H1 (cell line): ENCODE data around the gene LCE1F. TPM values are rescaled to one million over a fixed set of nuclear protein-coding genes. Genes with fewer than 3 reads are reported as not detected.

ENCODE experiments used
- CTCF ChIA-PET: fragments of 300-600 bp; sonication (Branson Sonifier 250); formaldehyde crosslinking; loops from one replicate; lab custom pipeline; 2021; ENCODE audit not compliant: partially characterized antibody; lab: Charles Lee
- POLR2A ChIA-PET: fragments of 300-600 bp; sonication (Branson Sonifier 250); formaldehyde crosslinking; loops from one replicate; lab custom pipeline; 2021; ENCODE audit warnings: inconsistent platforms; ENCODE audit not compliant: partially characterized antibody; lab: Charles Lee
- DNase-seq, 2 experiments: peaks; one replicate each; pipeline versions ENCODE4 v3.0.0 to v3.0.0-alpha.2; 2010 to 2022; ENCODE audit warnings: low spot score in 2 of 2, low read depth in 1 of 2, mixed read lengths in 1 of 2
- FAIRE-seq: peaks from 2 replicates; lab custom pipeline; 2011; peaks lifted over from hg19 to GRCh38; lab: Jason Lieb, UNC
- H2AFZ ChIP-seq: 2 replicates; pipeline ENCODE4 v1.8.1; 2012; ENCODE audit warnings: low read length, inconsistent platforms
- H2AK5ac ChIP-seq: 2 replicates; pipeline ENCODE4 v1.6.1; 2013; ENCODE audit warnings: low read depth, low read length
- H2BK120ac ChIP-seq: replicated peaks from 2 replicates; pipeline ENCODE3; 2013; ENCODE audit warnings: low read depth, low read length, inconsistent platforms
- H2BK12ac ChIP-seq: 2 replicates; pipeline ENCODE4 v1.6.1; 2013; ENCODE audit warnings: low read depth, low read length
- H2BK15ac ChIP-seq: 2 replicates; pipeline ENCODE4 v1.6.1; 2013; ENCODE audit warnings: low read length
- H2BK20ac ChIP-seq: 2 replicates; pipeline ENCODE4 v1.6.1; 2013; ENCODE audit warnings: low read length
- H2BK5ac ChIP-seq: 2 replicates; pipeline ENCODE4 v1.6.1; 2013; ENCODE audit warnings: low read depth, low read length
- H3K14ac ChIP-seq: 2 replicates; pipeline ENCODE4 v1.6.1; 2013; ENCODE audit warnings: inconsistent platforms; ENCODE audit not compliant: insufficient read length
- H3K18ac ChIP-seq: 2 replicates; pipeline ENCODE4 v1.6.1; 2013; ENCODE audit warnings: low read length; ENCODE audit errors: extremely low read depth
- H3K23ac ChIP-seq: 2 replicates; pipeline ENCODE4 v1.6.1; 2013; ENCODE audit warnings: inconsistent platforms; ENCODE audit not compliant: insufficient read length
- H3K23me2 ChIP-seq: 2 replicates; pipeline ENCODE4 v1.6.1; 2013; ENCODE audit warnings: low read depth, low read length
- H3K27ac ChIP-seq: 2 replicates; pipeline ENCODE4 v1.6.1; 2011; ENCODE audit warnings: low read depth, low read length, inconsistent platforms
- H3K27me3 ChIP-seq, 4 experiments: replicated peaks in 1 of 4; 1 replicate in 1 of 4; 2 replicates in 3 of 4; pipeline versions ENCODE4 v1.6.1 to v1.8.1; 2011 to 2013; ENCODE audit warnings: low read length in 3 of 4, mild to moderate bottlenecking in 3 of 4, inconsistent platforms in 2 of 4, mixed read lengths in 2 of 4, moderate library complexity in 1 of 4; ENCODE audit not compliant: control insufficient read depth in 3 of 4, insufficient read depth in 3 of 4; ENCODE audit errors: extremely low read depth in 1 of 4
- H3K36me3 ChIP-seq, 4 experiments: 2 replicates each; pipeline versions ENCODE4 v1.6.1 to v1.8.1; 2011 to 2013; ENCODE audit warnings: mild to moderate bottlenecking in 4 of 4, low read length in 3 of 4, moderate library complexity in 2 of 4, control low read depth in 1 of 4, inconsistent platforms in 1 of 4; ENCODE audit not compliant: insufficient read depth in 4 of 4, control insufficient read depth in 2 of 4
- H3K4ac ChIP-seq: replicated peaks from 2 replicates; pipeline ENCODE3; 2013; ENCODE audit warnings: low read length, low read depth, mixed read lengths, inconsistent platforms; ENCODE audit not compliant: insufficient read length
- H3K4me1 ChIP-seq, 4 experiments: replicated peaks in 1 of 4; 1 replicate in 1 of 4; 2 replicates in 3 of 4; pipeline versions ENCODE4 v1.6.1 to v1.8.1; 2011 to 2013; ENCODE audit warnings: low read length in 3 of 4, inconsistent platforms in 2 of 4, mixed read lengths in 1 of 4; ENCODE audit not compliant: insufficient read depth in 4 of 4, control insufficient read depth in 3 of 4
- H3K4me2 ChIP-seq, 2 experiments: 2 replicates each; pipeline versions ENCODE4 v1.6.1 to v1.8.1; 2011 to 2013; ENCODE audit warnings: low read depth in 2 of 2, low read length in 2 of 2, control low read depth in 1 of 2, inconsistent platforms in 1 of 2, mild to moderate bottlenecking in 1 of 2; ENCODE audit not compliant: insufficient read depth in 1 of 2
- H3K4me3 ChIP-seq, 4 experiments: fragments of 200-600, 300-600 bp in 1 of 4; sonication (generic), shearing (Covaris generic), sonication (Bioruptor Twin) in 1 of 4; 2 replicates each; pipeline versions ENCODE4 v1.5.1 to v1.8.1; 2011 to 2016; ENCODE audit warnings: low read length in 4 of 4, low read depth in 3 of 4, control low read depth in 2 of 4, inconsistent platforms in 2 of 4, mild to moderate bottlenecking in 2 of 4, mixed read lengths in 1 of 4, moderate library complexity in 1 of 4; ENCODE audit not compliant: insufficient read depth in 2 of 4; ENCODE audit errors: extremely low read depth in 1 of 4
- H3K56ac ChIP-seq: replicated peaks from 2 replicates; pipeline ENCODE3; 2013; ENCODE audit warnings: low read depth, mild to moderate bottlenecking, mixed read lengths, low read length, inconsistent platforms; ENCODE audit not compliant: insufficient read length
- H3K79me1 ChIP-seq: 2 replicates; pipeline ENCODE4 v1.6.1; 2013; ENCODE audit warnings: low read depth, low read length, control low read depth
- H3K79me2 ChIP-seq, 2 experiments: 2 replicates each; pipeline versions ENCODE4 v1.6.1 to v1.8.1; 2012 to 2013; ENCODE audit warnings: low read length in 2 of 2, mild to moderate bottlenecking in 2 of 2, inconsistent platforms in 1 of 2; ENCODE audit not compliant: insufficient read depth in 2 of 2, control insufficient read depth in 1 of 2
- H3K9ac ChIP-seq, 4 experiments: replicated peaks in 1 of 4; 1 replicate in 1 of 4; 2 replicates in 3 of 4; pipeline versions ENCODE4 v1.6.1 to v1.8.1; 2011 to 2013; ENCODE audit warnings: low read depth in 3 of 4, low read length in 3 of 4, control low read depth in 2 of 4, mild to moderate bottlenecking in 2 of 4, moderate library complexity in 2 of 4, inconsistent platforms in 1 of 4; ENCODE audit errors: extremely low read depth in 1 of 4
- H3K9me3 ChIP-seq, 2 experiments: 2 replicates each; pipeline versions ENCODE4 v1.6.1 to v1.8.1; 2012 to 2013; ENCODE audit warnings: mild to moderate bottlenecking in 2 of 2, moderate library complexity in 2 of 2, control low read depth in 1 of 2, inconsistent platforms in 1 of 2, low read depth in 1 of 2, low read length in 1 of 2, mixed read lengths in 1 of 2; ENCODE audit not compliant: insufficient read depth in 2 of 2
- H4K20me1 ChIP-seq, 2 experiments: replicated peaks in 1 of 2; 2 replicates each; pipeline versions ENCODE3 to v1.8.1; 2011 to 2013; ENCODE audit warnings: inconsistent platforms in 2 of 2, low read length in 2 of 2, mild to moderate bottlenecking in 1 of 2; ENCODE audit not compliant: insufficient read depth in 2 of 2, control insufficient read depth in 1 of 2
- H4K5ac ChIP-seq: 2 replicates; pipeline ENCODE4 v1.6.1; 2013; ENCODE audit warnings: low read length, low read depth, mixed read lengths, inconsistent platforms; ENCODE audit not compliant: insufficient read length
- H4K8ac ChIP-seq: 2 replicates; pipeline ENCODE4 v1.8.0; 2013; ENCODE audit warnings: mild to moderate bottlenecking, moderate library complexity, low read length, inconsistent platforms; ENCODE audit not compliant: insufficient read depth; ENCODE audit errors: extremely low read depth
- H4K91ac ChIP-seq: replicated peaks from 2 replicates; pipeline ENCODE3; 2013; ENCODE audit warnings: low read length, mixed read lengths, inconsistent platforms; ENCODE audit not compliant: insufficient read length
- ATF2 ChIP-seq: IDR thresholded peaks from 2 replicates; pipeline ENCODE4 v1.6.1; 2012; ENCODE audit warnings: low read length, inconsistent platforms
- HDAC2 ChIP-seq, 2 experiments: fragments of 300-600 bp in 1 of 2; sonication (generic) in 1 of 2; IDR thresholded peaks; 2 replicates each; pipeline ENCODE4 v1.6.1; 2011 to 2012; ENCODE audit warnings: low read depth in 2 of 2, low read length in 2 of 2, mild to moderate bottlenecking in 2 of 2, moderate library complexity in 2 of 2, borderline replicate concordance in 1 of 2, inconsistent platforms in 1 of 2
- MAX ChIP-seq: IDR thresholded peaks from 2 replicates; pipeline ENCODE4 v1.6.1; 2012; ENCODE audit warnings: inconsistent platforms
- RXRA ChIP-seq: IDR thresholded peaks from 2 replicates; pipeline ENCODE4 v1.6.1; 2011; ENCODE audit warnings: low read depth, mild to moderate bottlenecking, low read length, moderate library complexity; ENCODE audit not compliant: insufficient read depth
- WGBS, 2 experiments: shearing (Covaris generic) in 1 of 2; methylation state at CpG; one replicate each; pipeline versions ENCODE4 v1.1.6 to v1.1.7; 2013 to 2015; ENCODE audit warnings: low lambda C conversion rate in 2 of 2, mixed read lengths in 2 of 2, inconsistent platforms in 1 of 2, low coverage in 1 of 2, missing lambda C conversion rate in 1 of 2; ENCODE audit not compliant: insufficient replicate concordance in 2 of 2, insufficient coverage in 1 of 2, insufficient read length in 1 of 2; ENCODE audit errors: extremely low coverage in 1 of 2, missing lambda C conversion rate in 1 of 2; 5-methylcytosine and 5-hydroxymethylcytosine counted together
- polyA plus RNA-seq, 7 experiments: library from polyadenylated mRNA; depleted of rRNA in 3 of 7; stranded (reverse) in 5 of 7; unstranded in 2 of 7; fragments of >200 nt in 5 of 7; fragments of 200-250 nt in 2 of 7; gene quantifications; 1 replicate in 5 of 7; 2 replicates in 1 of 7; 4 replicates in 1 of 7; pipeline versions ENCODE4 v1.2.1 to v1.2.3, GENCODE V29; 2011 to 2013; ENCODE audit warnings: missing spikeins in 2 of 7, mixed read lengths in 2 of 7
- total RNA-seq: library from RNA; stranded (reverse); fragmentation: NEBNext Ultra II Directional; extraction: Animal tissue kit (Norgen Biotek cat#: 25700); gene quantifications from 2 replicates; pipeline ENCODE4 v1.2.1, GENCODE V29; 2021

LCE1F gene
- total and polyA plus RNA-seq, 2 of the 8 experiments (the other 6 are each of a cell fraction or from before 2014, with no cell fraction given), result not detected

DNA sequence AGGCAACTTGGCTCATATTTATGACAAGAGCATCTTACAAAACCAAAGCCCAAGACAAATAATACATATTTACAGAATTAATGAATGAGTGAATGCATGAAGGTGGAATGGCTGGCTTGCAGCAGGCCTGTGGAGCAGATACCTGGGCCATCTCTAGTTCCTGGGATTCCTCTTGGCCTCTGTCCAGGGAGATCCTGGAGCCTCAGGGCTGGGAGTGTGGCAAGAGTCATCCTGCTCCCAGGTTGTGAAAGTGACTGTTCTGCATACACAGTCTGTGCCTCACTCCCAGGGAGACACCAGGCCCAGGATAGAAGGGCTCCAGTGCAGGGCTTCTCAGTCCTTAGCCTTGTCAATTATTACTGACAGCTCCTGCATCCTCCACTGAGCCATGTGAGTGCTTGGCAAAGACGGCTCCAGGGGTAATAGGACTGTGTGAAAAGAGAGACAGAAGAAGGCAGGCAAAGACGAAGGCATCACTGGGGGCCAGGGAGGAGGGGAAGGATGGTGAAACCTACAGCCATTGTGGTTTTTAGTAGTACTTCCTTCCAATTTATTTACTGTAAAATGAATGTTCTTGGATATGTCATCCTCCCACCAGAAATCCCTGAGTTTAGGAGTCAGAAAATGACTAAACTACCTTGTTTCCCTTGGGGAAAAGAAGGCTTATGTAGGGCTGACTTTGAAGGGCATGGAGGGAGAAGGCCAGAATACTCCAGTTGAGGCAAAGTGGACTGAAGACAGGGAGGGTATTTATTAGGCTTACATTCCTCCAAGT lies 31.4 kb upstream of the LCE1F start:
- H3K79me1 ChIP-seq, result no peaks in the 10 kb centered on the region
- no peak overlapping the region for H3K4me2 ChIP-seq
- H3K4me1 ChIP-seq, result no peaks in the 10 kb centered on the region
- no peak overlapping the region for H2AK5ac ChIP-seq
- no peak overlapping the region for H3K56ac ChIP-seq
- no peaks in the 10 kb centered on the region for H4K20me1 ChIP-seq
- no peak overlapping the region for H3K9ac ChIP-seq
- H3K4me3 ChIP-seq, result no peak overlapping the region
- H3K79me2 ChIP-seq, result no peaks in the 10 kb centered on the region
- H2BK120ac ChIP-seq, result no peak overlapping the region
- TF ChIP-seq ATF2 (no peak), HDAC2 (IDR thresholded peaks at IDR 0.05; ENCODE audit: borderline replicate concordance in 1 of 2, low read depth in 2 of 2, low read length in 2 of 2) (no peak), RXRA (no peak), MAX (no peak)
- H3K9me3 ChIP-seq, result peaks cover 80 to 90% of the 10 kb centered on the region in 2 experiments
- no peak overlapping the region for H4K91ac ChIP-seq
- DNase-seq (no peak), FAIRE-seq (no peak)
- no peak overlapping the region for H2BK20ac ChIP-seq
- no peak overlapping the region for H2BK5ac ChIP-seq
- no peak overlapping the region for H3K27ac ChIP-seq
- no peak overlapping the region for H2BK12ac ChIP-seq
- no peaks in the 10 kb centered on the region for H3K23me2 ChIP-seq
- no peaks in the 10 kb centered on the region; a peak in 1 of 8 replicates for H3K36me3 ChIP-seq
- ChIA-PET POLR2A (no interaction called here), CTCF (no interaction called here)
- H3K4ac ChIP-seq, result no peak overlapping the region
- H3K23ac ChIP-seq, result no peak overlapping the region
- no peak overlapping the region for H4K5ac ChIP-seq
- H2AFZ ChIP-seq, result no peak overlapping the region
- H3K18ac ChIP-seq, result no peak overlapping the region
- no peak overlapping the region for H3K14ac ChIP-seq
- no peak overlapping the region for H4K8ac ChIP-seq
- no peaks in the 10 kb centered on the region for H3K27me3 ChIP-seq
- no peak overlapping the region for H2BK15ac ChIP-seq
- 65% methylated on average over 2 of the region's 2 CpGs; no CpG with 5 or more reads in 1 of the 2 experiments for WGBS, 2 experiments
